Measurements from ENCODE around the gene FHL1. TPM values are rescaled to one million over a fixed set of nuclear protein-coding genes. Genes with fewer than 3 reads are reported as not detected.

Gene FHL1
- total RNA-seq, 2 experiments from 2014 or later = 13.4 to 19.2 TPM

GRCh38 chrX:136210806-136211205, 63.5 kb downstream of the FHL1 start:
- Mint-ChIP-seq H3K4me1 (peaks cover under 1% of the 10 kb centered on the region), H3K9me3 (no peaks in the 10 kb centered on the region), H3K27ac (no peak overlapping the region), H3K27me3 (no peaks in the 10 kb centered on the region), H3K36me3 (no peaks in the 10 kb centered on the region), H3K4me3 (no peak overlapping the region)
- DNase-seq (no peak), ATAC-seq (ENCODE audit: low read depth) (no peak)
- POLR2A ChIA-PET = no interaction called here

GRCh38 chrX:136211766-136212556, 64.6 kb downstream of the FHL1 start:
- no peak for ATAC-seq (ENCODE audit: low read depth)

DNA sequence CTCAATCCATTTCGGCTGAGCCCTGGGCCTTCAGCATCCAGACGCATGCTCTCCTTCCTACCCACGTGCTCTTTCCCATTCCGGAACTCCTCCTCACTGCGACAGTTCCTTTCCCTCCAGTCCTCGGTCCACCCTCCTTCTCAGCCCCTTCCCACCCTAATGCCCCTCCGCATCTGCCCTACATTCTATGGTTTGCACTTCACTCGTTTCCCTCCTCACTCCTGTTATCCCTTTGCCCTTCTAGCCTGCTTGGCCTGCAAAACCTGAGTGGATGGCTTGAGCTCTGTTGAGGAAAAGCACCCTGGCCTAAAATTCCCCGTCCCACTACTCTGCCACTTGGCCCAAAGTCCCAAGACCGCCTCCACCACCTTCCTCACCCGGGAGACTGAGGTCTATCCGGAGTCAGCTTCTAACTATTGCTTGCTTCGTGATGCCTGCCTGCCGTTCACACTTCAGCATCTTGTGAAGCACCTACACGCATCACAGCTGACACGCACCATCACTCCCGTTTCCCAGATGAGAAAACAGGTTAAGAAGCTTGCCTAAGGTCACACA, 65.3 kb downstream of the FHL1 start:
- DNase-seq = no peak
- POLR2A ChIA-PET = no interaction called here
- no peak for ATAC-seq (ENCODE audit: low read depth)
- Mint-ChIP-seq H3K4me1 (no peaks in the 10 kb centered on the region), H3K27me3 (no peaks in the 10 kb centered on the region), H3K36me3 (no peaks in the 10 kb centered on the region), H3K27ac (no peak overlapping the region), H3K9me3 (no peaks in the 10 kb centered on the region), H3K4me3 (no peak overlapping the region)

More at GRCh38 chrX:136211766-136212556, 64.6 kb downstream of the FHL1 start:
- no peaks in the 10 kb centered on the region for H3K9me3 Mint-ChIP-seq
- H3K4me1 Mint-ChIP-seq = no peaks in the 10 kb centered on the region
- no peaks in the 10 kb centered on the region for H3K27me3 Mint-ChIP-seq
- no peak for DNase-seq
- no peak overlapping the region for H3K4me3 Mint-ChIP-seq
- POLR2A ChIA-PET = no interaction called here
- H3K27ac Mint-ChIP-seq = no peak overlapping the region
- H3K36me3 Mint-ChIP-seq = no peaks in the 10 kb centered on the region

GRCh38 chrX:136214551-136214950, 67.2 kb downstream of the FHL1 start:
- H3K9me3 Mint-ChIP-seq = no peaks in the 10 kb centered on the region
- ATAC-seq (ENCODE audit: low read depth) = no peak
- H3K4me3 Mint-ChIP-seq = no peak overlapping the region
- H3K27ac Mint-ChIP-seq = no peak overlapping the region
- H3K4me1 Mint-ChIP-seq = peaks cover 5% of the 10 kb centered on the region
- peaks cover 4% of the 10 kb centered on the region for H3K36me3 Mint-ChIP-seq
- no peak for DNase-seq
- H3K27me3 Mint-ChIP-seq = no peaks in the 10 kb centered on the region
- POLR2A ChIA-PET = no interaction called here

DNA sequence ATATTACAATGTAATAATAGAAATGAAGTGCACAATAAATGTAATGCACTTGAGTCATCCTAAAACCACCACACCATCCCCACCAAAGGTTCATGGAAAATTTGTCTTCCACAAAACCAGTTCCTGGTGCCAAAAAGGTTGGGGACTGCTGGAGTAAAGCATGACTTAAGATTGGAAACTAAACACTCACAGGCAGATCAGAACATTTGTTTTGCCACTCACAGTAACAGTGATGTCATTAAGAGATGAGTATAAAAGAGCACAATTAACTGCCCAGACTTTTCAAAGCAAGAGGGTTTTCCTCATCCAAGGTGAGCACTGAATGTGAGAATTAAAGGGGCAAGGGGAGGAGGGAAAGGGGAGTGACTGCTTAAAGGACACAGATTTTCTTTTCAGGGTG, 68.2 kb downstream of the FHL1 start:
- ATAC-seq (ENCODE audit: low read depth) = no peak
- H3K27ac Mint-ChIP-seq = no peak overlapping the region
- H3K27me3 Mint-ChIP-seq = no peaks in the 10 kb centered on the region
- H3K36me3 Mint-ChIP-seq = peaks cover 5% of the 10 kb centered on the region
- no peaks in the 10 kb centered on the region for H3K9me3 Mint-ChIP-seq
- H3K4me3 Mint-ChIP-seq = no peak overlapping the region
- POLR2A ChIA-PET = no interaction called here
- no peak for DNase-seq
- peaks cover 6% of the 10 kb centered on the region for H3K4me1 Mint-ChIP-seq

GRCh38 chrX:136219893-136220292, 72.6 kb downstream of the FHL1 start:
- peaks cover 16% of the 10 kb centered on the region for H3K36me3 Mint-ChIP-seq
- no peak for ATAC-seq (ENCODE audit: low read depth)

DNA sequence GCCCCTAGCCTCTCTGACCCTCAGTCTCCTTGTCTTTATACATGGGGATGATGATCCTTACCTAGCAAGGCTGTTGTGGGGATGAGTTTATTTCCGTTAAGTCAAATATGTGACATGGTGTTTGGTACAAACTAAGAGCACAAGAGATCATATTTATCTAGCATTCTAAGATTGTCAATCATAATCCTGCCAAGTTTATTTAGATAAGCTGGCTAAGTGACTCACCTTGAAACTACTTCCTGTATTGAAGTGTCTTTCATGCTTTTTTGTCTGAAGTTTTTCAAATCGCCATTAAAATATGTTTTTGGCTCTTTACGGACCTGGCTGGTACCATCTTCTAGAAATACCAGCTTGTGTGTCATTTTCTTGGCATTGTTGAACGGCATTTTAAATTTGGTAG, 73.2 kb downstream of the FHL1 start:
- no peak for DNase-seq
- H3K27me3 Mint-ChIP-seq = no peaks in the 10 kb centered on the region
- no peak for ATAC-seq (ENCODE audit: low read depth)
- no peaks in the 10 kb centered on the region for H3K9me3 Mint-ChIP-seq
- no peak overlapping the region for H3K27ac Mint-ChIP-seq
- H3K4me1 Mint-ChIP-seq = peaks cover 6% of the 10 kb centered on the region
- H3K36me3 Mint-ChIP-seq = peaks cover 17% of the 10 kb centered on the region
- H3K4me3 Mint-ChIP-seq = no peak overlapping the region
- POLR2A ChIA-PET = no interaction called here

More at GRCh38 chrX:136219893-136220292, 72.6 kb downstream of the FHL1 start:
- Mint-ChIP-seq H3K9me3 (no peaks in the 10 kb centered on the region), H3K27me3 (no peaks in the 10 kb centered on the region), H3K27ac (no peak overlapping the region), H3K4me1 (peaks cover 6% of the 10 kb centered on the region), H3K4me3 (no peak overlapping the region)
- POLR2A ChIA-PET = no interaction called here
- DNase-seq = no peak

- H3K4me3 Mint-ChIP-seq = no peak overlapping the region
- peaks cover 6% of the 10 kb centered on the region for H3K4me1 Mint-ChIP-seq
- no peak for ATAC-seq (ENCODE audit: low read depth)
- no peak for DNase-seq
- H3K9me3 Mint-ChIP-seq = no peaks in the 10 kb centered on the region
- peaks cover 18% of the 10 kb centered on the region for H3K36me3 Mint-ChIP-seq
- POLR2A ChIA-PET = no interaction called here
- H3K27ac Mint-ChIP-seq = no peak overlapping the region
- H3K27me3 Mint-ChIP-seq = no peaks in the 10 kb centered on the region
Observed at GRCh38 chrX:136220951-136221350, 73.6 kb downstream of the FHL1 start.

DNA sequence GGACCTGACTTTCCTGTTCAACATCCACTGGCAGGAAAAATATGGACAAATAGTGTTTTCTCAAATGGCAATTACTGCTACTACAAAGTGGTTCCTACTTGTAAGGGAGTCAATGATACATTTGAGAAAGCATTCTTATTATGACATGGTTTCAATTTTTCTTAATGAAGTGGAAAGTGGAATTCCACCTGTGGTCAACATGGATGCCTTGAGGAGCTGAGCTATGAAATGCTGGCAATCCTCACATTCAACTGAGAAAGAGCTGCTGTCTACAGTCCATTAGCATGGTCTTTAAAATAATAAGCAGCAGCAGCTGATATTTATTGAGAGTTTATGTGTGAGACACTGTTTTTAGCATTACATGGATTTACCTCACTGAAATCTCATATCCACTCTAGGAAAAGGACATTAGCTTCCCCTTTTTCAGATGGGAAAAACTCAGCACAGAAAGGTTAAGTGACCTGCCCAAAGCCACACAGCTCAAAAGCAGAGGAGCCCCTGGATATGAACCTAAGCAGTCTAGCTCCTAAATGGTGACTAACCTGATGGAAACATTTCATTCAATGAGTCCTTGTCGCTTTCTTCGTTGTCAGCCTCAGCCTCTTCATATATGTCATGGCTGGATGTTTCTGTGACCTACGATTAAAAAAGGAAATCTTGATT, 74.6 kb downstream of the FHL1 start:
- Mint-ChIP-seq H3K27ac (no peak overlapping the region), H3K36me3 (peaks cover 21% of the 10 kb centered on the region), H3K27me3 (no peaks in the 10 kb centered on the region), H3K4me3 (no peak overlapping the region), H3K9me3 (no peaks in the 10 kb centered on the region), H3K4me1 (peaks cover 6% of the 10 kb centered on the region)
- DNase-seq (no peak), ATAC-seq (ENCODE audit: low read depth) (no peak)
- POLR2A ChIA-PET = no interaction called here

GRCh38 chrX:136227074-136227473, 79.7 kb downstream of the FHL1 start:
- peak overlapping the region; percentile 45 for H3K27ac Mint-ChIP-seq
- POLR2A ChIA-PET = no interaction called here
- ATAC-seq (ENCODE audit: low read depth) = no peak
- peaks cover 20% of the 10 kb centered on the region for H3K36me3 Mint-ChIP-seq
- no peaks in the 10 kb centered on the region for H3K27me3 Mint-ChIP-seq
- H3K4me3 Mint-ChIP-seq = no peak overlapping the region
- H3K4me1 Mint-ChIP-seq = peaks cover 18% of the 10 kb centered on the region
- no peak for DNase-seq
- no peaks in the 10 kb centered on the region for H3K9me3 Mint-ChIP-seq

GRCh38 chrX:136227948-136228838, 80.9 kb downstream of the FHL1 start:
- POLR2A ChIA-PET = no interaction called here
- Mint-ChIP-seq H3K27me3 (no peaks in the 10 kb centered on the region), H3K4me1 (peaks cover 18% of the 10 kb centered on the region), H3K9me3 (no peaks in the 10 kb centered on the region), H3K36me3 (peaks cover 19% of the 10 kb centered on the region), H3K27ac (peak overlapping the region; percentile 59), H3K4me3 (peak overlapping the region; percentile 32)
- ATAC-seq (ENCODE audit: low read depth) = peak; percentile 97
- no peak for DNase-seq

- H3K36me3 Mint-ChIP-seq = peaks cover 16% of the 10 kb centered on the region
Observed at GRCh38 chrX:136228839-136229207, 81.5 kb downstream of the FHL1 start.

DNA sequence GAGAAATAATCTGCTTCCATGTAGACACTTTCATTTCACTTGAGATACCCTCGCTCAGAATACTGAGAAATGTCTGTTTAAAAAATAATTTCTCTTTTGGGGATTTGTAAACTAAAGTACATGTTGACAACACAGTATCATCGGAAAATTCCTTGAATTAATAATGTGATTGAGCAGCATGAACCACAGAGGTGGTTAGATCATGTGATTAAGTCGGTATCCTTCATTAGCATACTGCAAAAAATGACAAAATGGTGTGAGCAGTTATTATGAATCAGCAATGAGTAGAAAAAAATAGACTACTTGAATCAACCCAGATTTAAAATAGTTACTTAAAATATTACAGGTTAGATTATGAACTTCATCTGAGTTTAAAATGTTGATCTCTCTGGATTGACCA, 89.7 kb downstream of the FHL1 start:
- ATAC-seq (ENCODE audit: low read depth) (no peak), DNase-seq (no peak)
- POLR2A ChIA-PET = no interaction called here
- Mint-ChIP-seq H3K4me3 (no peak overlapping the region), H3K27ac (no peak overlapping the region), H3K4me1 (no peaks in the 10 kb centered on the region), H3K27me3 (no peaks in the 10 kb centered on the region), H3K9me3 (no peaks in the 10 kb centered on the region), H3K36me3 (peaks cover 16% of the 10 kb centered on the region)

More at GRCh38 chrX:136228839-136229207, 81.5 kb downstream of the FHL1 start:
- H3K4me1 Mint-ChIP-seq = peaks cover 18% of the 10 kb centered on the region
- peak overlapping the region; percentile 51 for H3K27ac Mint-ChIP-seq
- DNase-seq (no peak), ATAC-seq (ENCODE audit: low read depth) (no peak)
- H3K4me3 Mint-ChIP-seq = no peak overlapping the region
- no peaks in the 10 kb centered on the region for H3K9me3 Mint-ChIP-seq
- POLR2A ChIA-PET = no interaction called here
- no peaks in the 10 kb centered on the region for H3K27me3 Mint-ChIP-seq
